Cardiac muscle cell (in vitro differentiated cells and primary cell): Measurements from ENCODE around the gene SSR2. TPM values are rescaled to one million over a fixed set of nuclear protein-coding genes. Genes with fewer than 3 reads are reported as not detected.

Experiments
- DNase-seq, 2 donors: peaks; one replicate each; pipeline versions ENCODE4 v3.0.0 to v3.0.0-alpha.2; 2010 to 2017; ENCODE audit warnings: low read depth in 1 of 2, low spot score in 1 of 2
- H3K27ac ChIP-seq: fragments of 200-600 bp; sonication (generic); 2 replicates; pipeline ENCODE4 v1.5.1; 2016
- H3K27me3 ChIP-seq: fragments of 200-600 bp; sonication (generic); 2 replicates; pipeline ENCODE4 v1.6.0; 2016; ENCODE audit warnings: control low read depth
- H3K36me3 ChIP-seq: fragments of 200-600 bp; sonication (generic); 2 replicates; pipeline ENCODE4 v1.5.1; 2016; ENCODE audit warnings: control low read depth
- H3K4me1 ChIP-seq: fragments of 200-600 bp; sonication (generic); 2 replicates; pipeline ENCODE4 v1.8.1; 2017; ENCODE audit warnings: low read depth, mild to moderate bottlenecking, mixed run types
- H3K4me3 ChIP-seq: fragments of 200-600 bp; sonication (generic); 2 replicates; pipeline ENCODE4 v1.5.1; 2016; ENCODE audit warnings: mild to moderate bottlenecking
- H3K9me3 ChIP-seq: fragments of 200-600 bp; sonication (generic); 2 replicates; pipeline ENCODE4 v1.5.1; 2017; ENCODE audit warnings: low read depth, mild to moderate bottlenecking, control low read depth
- polyA plus RNA-seq: library from polyadenylated mRNA; unstranded; fragments of >200 nt; fragmentation: Nextera tagmentation; extraction: Ambion mirVana; gene quantifications from 2 replicates; pipeline ENCODE4 v1.2.1, GENCODE V29; 2016
- total RNA-seq: library from RNA; depleted of rRNA; stranded (reverse); fragments of >200 nt; gene quantifications from 2 replicates; pipeline ENCODE4 v1.2.3, GENCODE V29; 2016
- TF ChIP-seq, protein P1 (sequence below): IDR thresholded peaks from 2 replicates; pipeline ENCODE4 v1.5.1; 2012; ENCODE audit warnings: low read depth, mild to moderate bottlenecking, low read length

Gene SSR2
- total and polyA plus RNA-seq, 2 experiments from 2014 or later: 119 to 188 TPM

GRCh38 chr1:156001662-156002171 lies 19.0 kb downstream of the SSR2 start:
- Histone ChIP-seq H3K4me1 (peaks cover 18% of the 10 kb centered on the region), H3K4me3 (no peak overlapping the region), H3K27ac (peak overlapping the region; percentile 47), H3K36me3 (no peaks in the 10 kb centered on the region), H3K27me3 (no peaks in the 10 kb centered on the region), H3K9me3 (no peaks in the 10 kb centered on the region)
- DNase-seq: peak in 1 of 2 donors; percentile 30
- TF ChIP-seq, protein P1, sequence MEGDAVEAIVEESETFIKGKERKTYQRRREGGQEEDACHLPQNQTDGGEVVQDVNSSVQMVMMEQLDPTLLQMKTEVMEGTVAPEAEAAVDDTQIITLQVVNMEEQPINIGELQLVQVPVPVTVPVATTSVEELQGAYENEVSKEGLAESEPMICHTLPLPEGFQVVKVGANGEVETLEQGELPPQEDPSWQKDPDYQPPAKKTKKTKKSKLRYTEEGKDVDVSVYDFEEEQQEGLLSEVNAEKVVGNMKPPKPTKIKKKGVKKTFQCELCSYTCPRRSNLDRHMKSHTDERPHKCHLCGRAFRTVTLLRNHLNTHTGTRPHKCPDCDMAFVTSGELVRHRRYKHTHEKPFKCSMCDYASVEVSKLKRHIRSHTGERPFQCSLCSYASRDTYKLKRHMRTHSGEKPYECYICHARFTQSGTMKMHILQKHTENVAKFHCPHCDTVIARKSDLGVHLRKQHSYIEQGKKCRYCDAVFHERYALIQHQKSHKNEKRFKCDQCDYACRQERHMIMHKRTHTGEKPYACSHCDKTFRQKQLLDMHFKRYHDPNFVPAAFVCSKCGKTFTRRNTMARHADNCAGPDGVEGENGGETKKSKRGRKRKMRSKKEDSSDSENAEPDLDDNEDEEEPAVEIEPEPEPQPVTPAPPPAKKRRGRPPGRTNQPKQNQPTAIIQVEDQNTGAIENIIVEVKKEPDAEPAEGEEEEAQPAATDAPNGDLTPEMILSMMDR: no peak

- no peaks in the 10 kb centered on the region for H3K36me3 ChIP-seq
- H3K4me3 ChIP-seq: no peak overlapping the region
- no peaks in the 10 kb centered on the region for H3K27me3 ChIP-seq
- H3K4me1 ChIP-seq: peaks cover 22% of the 10 kb centered on the region
- no peak for DNase-seq
- TF ChIP-seq, protein P1: no peak
- H3K9me3 ChIP-seq: no peaks in the 10 kb centered on the region
- H3K27ac ChIP-seq: peak overlapping the region; percentile 47
Measured at GRCh38 chr1:156001021-156001661, 19.6 kb downstream of the SSR2 start.

DNA sequence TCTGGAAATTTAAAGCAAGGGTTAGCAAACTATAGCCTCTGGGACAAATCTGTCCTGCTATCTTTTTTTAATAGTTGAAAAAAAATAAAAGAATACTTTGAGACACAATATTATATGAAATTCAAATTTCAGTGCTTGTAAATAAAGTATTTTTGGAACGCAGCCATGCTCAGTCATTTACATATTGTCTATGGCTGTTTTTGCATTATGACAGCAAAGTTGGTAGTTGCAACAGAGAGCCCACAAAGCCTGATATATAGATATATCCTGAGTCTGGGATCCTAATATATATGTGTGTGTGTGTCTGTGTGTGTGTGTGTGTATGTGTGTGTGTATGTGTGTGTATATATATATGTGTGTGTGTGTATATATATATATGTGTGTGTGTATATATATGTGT lies 20.8 kb downstream of the SSR2 start:
- Histone ChIP-seq H3K27ac (no peak overlapping the region), H3K4me1 (peaks cover 22% of the 10 kb centered on the region), H3K9me3 (no peaks in the 10 kb centered on the region), H3K27me3 (no peaks in the 10 kb centered on the region), H3K36me3 (no peaks in the 10 kb centered on the region), H3K4me3 (no peak overlapping the region)
- TF ChIP-seq, protein P1: no peak
- DNase-seq: no peak

- H3K27ac ChIP-seq: peak overlapping the region; percentile 26
- peaks cover 14% of the 10 kb centered on the region for H3K4me1 ChIP-seq
- TF ChIP-seq, protein P1: no peak
- H3K36me3 ChIP-seq: no peaks in the 10 kb centered on the region
- no peak overlapping the region for H3K4me3 ChIP-seq
- H3K27me3 ChIP-seq: no peaks in the 10 kb centered on the region
- no peaks in the 10 kb centered on the region for H3K9me3 ChIP-seq
- no peak for DNase-seq
Measured at GRCh38 chr1:155996166-155996565, 24.6 kb downstream of the SSR2 start.

GRCh38 chr1:155993595-155993994 lies 27.2 kb downstream of the SSR2 start:
- no peak overlapping the region for H3K4me3 ChIP-seq
- DNase-seq: no peak
- no peaks in the 10 kb centered on the region for H3K27me3 ChIP-seq
- H3K9me3 ChIP-seq: no peaks in the 10 kb centered on the region
- peaks cover 14% of the 10 kb centered on the region for H3K4me1 ChIP-seq
- H3K36me3 ChIP-seq: no peaks in the 10 kb centered on the region
- TF ChIP-seq, protein P1: no peak
- peak overlapping the region; percentile 21 for H3K27ac ChIP-seq
